GM12801 (cell line): ENCODE data around the gene SUPT4H1.

ENCODE experiments used
- CTCF ChIP-seq: IDR thresholded peaks from one replicate; pipeline ENCODE4 v1.5.1; 2011; ENCODE audit warnings: control low read depth; ENCODE audit not compliant: insufficient read length; ENCODE audit errors: extremely low read depth

Gene SUPT4H1

GRCh38 chr17:58327363-58328194 is 24.4 kb downstream of the SUPT4H1 start:
- TF ChIP-seq CTCF = no peak

GRCh38 chr17:58326609-58327362 is 25.2 kb downstream of the SUPT4H1 start:
- TF ChIP-seq CTCF = no peak

- TF ChIP-seq CTCF = no peak
Observed at GRCh38 chr17:58325976-58326468, 26.0 kb downstream of the SUPT4H1 start.

GRCh38 chr17:58325289-58325726 is 26.7 kb downstream of the SUPT4H1 start:
- TF ChIP-seq CTCF = no peak

GRCh38 chr17:58324409-58325288 is 27.4 kb downstream of the SUPT4H1 start:
- TF ChIP-seq CTCF = no peak

- TF ChIP-seq CTCF = no peak
Observed at GRCh38 chr17:58324056-58324408, 28.0 kb downstream of the SUPT4H1 start.
